Fibroblast of lung (primary cell): Measurements from ENCODE around the gene DNAH10. TPM values are rescaled to one million over a fixed set of nuclear protein-coding genes. Genes with fewer than 3 reads are reported as not detected.

Experiments
- DNase-seq, 2 donors: peaks; one replicate each; pipeline versions ENCODE4 v3.0.0 to v3.0.0-alpha.2; 2010; ENCODE audit warnings: low read depth in 2 of 2
- H2AFZ ChIP-seq: 2 replicates; pipeline ENCODE4 v1.5.1; 2012; ENCODE audit warnings: low read length, control low read depth, inconsistent platforms
- H3K27ac ChIP-seq: 2 replicates; pipeline ENCODE4 v1.5.1; 2011; ENCODE audit warnings: low read length, control low read depth; ENCODE audit not compliant: insufficient read depth
- H3K27me3 ChIP-seq: 2 replicates; pipeline ENCODE4 v1.5.1; 2011; ENCODE audit warnings: mild to moderate bottlenecking, low read length; ENCODE audit not compliant: control insufficient read depth, insufficient read depth
- H3K36me3 ChIP-seq: 2 replicates; pipeline ENCODE4 v1.5.1; 2011; ENCODE audit warnings: low read length; ENCODE audit not compliant: control insufficient read depth, insufficient read depth
- H3K4me1 ChIP-seq: 2 replicates; pipeline ENCODE4 v1.5.1; 2011; ENCODE audit warnings: low read length; ENCODE audit not compliant: control insufficient read depth, insufficient read depth; ENCODE audit errors: extremely low read depth
- H3K4me2 ChIP-seq: 2 replicates; pipeline ENCODE4 v1.5.1; 2011; ENCODE audit warnings: low read length, control low read depth; ENCODE audit not compliant: insufficient read depth; ENCODE audit errors: extremely low read depth
- H3K4me3 ChIP-seq, 4 experiments: fragments of 200-600 bp in 1 of 4; sonication (generic) in 1 of 4; replicated peaks in 1 of 4; 2 replicates each; pipeline ENCODE4 v1.5.1; 2011 to 2016; ENCODE audit warnings: low read length in 4 of 4, low read depth in 3 of 4, mild to moderate bottlenecking in 3 of 4, control low read depth in 2 of 4, inconsistent platforms in 1 of 4, mixed read lengths in 1 of 4; ENCODE audit not compliant: insufficient read depth in 1 of 4; ENCODE audit errors: control extremely low read depth in 1 of 4
- H3K79me2 ChIP-seq: 2 replicates; pipeline ENCODE4 v1.5.1; 2012; ENCODE audit warnings: mild to moderate bottlenecking, low read length, inconsistent platforms; ENCODE audit not compliant: control insufficient read depth, insufficient read depth
- H3K9ac ChIP-seq: 2 replicates; pipeline ENCODE4 v1.5.1; 2011; ENCODE audit warnings: mild to moderate bottlenecking, low read length, control low read depth; ENCODE audit not compliant: insufficient read depth
- H3K9me3 ChIP-seq: 2 replicates; pipeline ENCODE4 v1.5.1; 2012; ENCODE audit warnings: low read depth, low read length; ENCODE audit not compliant: control insufficient read depth, insufficient read depth
- H4K20me1 ChIP-seq: 2 replicates; pipeline ENCODE4 v1.5.1; 2011; ENCODE audit warnings: low read length; ENCODE audit not compliant: control insufficient read depth, insufficient read depth; ENCODE audit errors: extremely low read depth
- EZH2 ChIP-seq: IDR thresholded peaks from 2 replicates; pipeline ENCODE4 v1.5.1; 2012; ENCODE audit warnings: low read length, control low read depth, mild to moderate bottlenecking; ENCODE audit errors: missing control alignments
- polyA plus RNA-seq, 2 donors: library from polyadenylated mRNA; depleted of rRNA in 1 of 2; stranded (reverse) in 1 of 2; unstranded in 1 of 2; fragments of >200 nt; gene quantifications; 2 replicates each; pipeline ENCODE4 v1.2.1, GENCODE V29; 2011 to 2012; ENCODE audit warnings: missing spikeins in 1 of 2
- total RNA-seq: library from RNA; depleted of rRNA; stranded (reverse); fragments of >200 nt; gene quantifications from 2 replicates; pipeline ENCODE4 v1.2.1, GENCODE V29; 2014
- TF ChIP-seq, protein P1 (sequence below), 2 donors: IDR thresholded peaks in 1 of 2; conservative IDR thresholded peaks in 1 of 2; 1 replicate in 1 of 2; 2 replicates in 1 of 2; pipeline ENCODE4 v1.5.1; 2011 to 2012; ENCODE audit warnings: low read length in 2 of 2, control low read depth in 1 of 2, inconsistent platforms in 1 of 2, low read depth in 1 of 2, mild to moderate bottlenecking in 1 of 2

DNAH10 gene
- total and polyA plus RNA-seq, 2 donors (not counting 1 experiment from before 2014, with no cell fraction given): 0.06 to 0.33 TPM

- no peak for TF ChIP-seq EZH2
- TF ChIP-seq, protein P1, sequence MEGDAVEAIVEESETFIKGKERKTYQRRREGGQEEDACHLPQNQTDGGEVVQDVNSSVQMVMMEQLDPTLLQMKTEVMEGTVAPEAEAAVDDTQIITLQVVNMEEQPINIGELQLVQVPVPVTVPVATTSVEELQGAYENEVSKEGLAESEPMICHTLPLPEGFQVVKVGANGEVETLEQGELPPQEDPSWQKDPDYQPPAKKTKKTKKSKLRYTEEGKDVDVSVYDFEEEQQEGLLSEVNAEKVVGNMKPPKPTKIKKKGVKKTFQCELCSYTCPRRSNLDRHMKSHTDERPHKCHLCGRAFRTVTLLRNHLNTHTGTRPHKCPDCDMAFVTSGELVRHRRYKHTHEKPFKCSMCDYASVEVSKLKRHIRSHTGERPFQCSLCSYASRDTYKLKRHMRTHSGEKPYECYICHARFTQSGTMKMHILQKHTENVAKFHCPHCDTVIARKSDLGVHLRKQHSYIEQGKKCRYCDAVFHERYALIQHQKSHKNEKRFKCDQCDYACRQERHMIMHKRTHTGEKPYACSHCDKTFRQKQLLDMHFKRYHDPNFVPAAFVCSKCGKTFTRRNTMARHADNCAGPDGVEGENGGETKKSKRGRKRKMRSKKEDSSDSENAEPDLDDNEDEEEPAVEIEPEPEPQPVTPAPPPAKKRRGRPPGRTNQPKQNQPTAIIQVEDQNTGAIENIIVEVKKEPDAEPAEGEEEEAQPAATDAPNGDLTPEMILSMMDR (conservative IDR thresholded peaks at IDR 0.05 in 1 of 2, IDR thresholded peaks at IDR 0.05 in 1 of 2; ENCODE audit: low read depth in 1 of 2, low read length in 2 of 2): no peak
- Histone ChIP-seq H4K20me1 (no peaks in the 10 kb centered on the region), H3K4me1 (no peaks in the 10 kb centered on the region), H3K79me2 (no peaks in the 10 kb centered on the region), H3K9me3 (no peaks in the 10 kb centered on the region), H2AFZ (no peak overlapping the region), H3K27me3 (peaks cover 5% of the 10 kb centered on the region), H3K4me3 (no peak overlapping the region), H3K9ac (no peak overlapping the region), H3K4me2 (no peak overlapping the region), H3K27ac (no peak overlapping the region), H3K36me3 (no peaks in the 10 kb centered on the region)
- DNase-seq: no peak
These were observed 94.6 kb downstream of the DNAH10 start for GRCh38 chr12:123856681-123857080.

GRCh38 chr12:123858176-123858575 lies 96.1 kb downstream of the DNAH10 start:
- H3K4me3 ChIP-seq: no peak overlapping the region
- H3K4me2 ChIP-seq: no peak overlapping the region
- peaks cover 8% of the 10 kb centered on the region for H3K27me3 ChIP-seq
- no peak overlapping the region for H2AFZ ChIP-seq
- DNase-seq: no peak
- no peak overlapping the region for H3K9ac ChIP-seq
- no peaks in the 10 kb centered on the region for H3K4me1 ChIP-seq
- H4K20me1 ChIP-seq: no peaks in the 10 kb centered on the region
- TF ChIP-seq EZH2: no peak
- TF ChIP-seq, protein P1 (conservative IDR thresholded peaks at IDR 0.05 in 1 of 2, IDR thresholded peaks at IDR 0.05 in 1 of 2; ENCODE audit: low read depth in 1 of 2, low read length in 2 of 2): no peak
- no peaks in the 10 kb centered on the region for H3K9me3 ChIP-seq
- H3K27ac ChIP-seq: no peak overlapping the region
- H3K36me3 ChIP-seq: no peaks in the 10 kb centered on the region
- no peaks in the 10 kb centered on the region for H3K79me2 ChIP-seq

DNA sequence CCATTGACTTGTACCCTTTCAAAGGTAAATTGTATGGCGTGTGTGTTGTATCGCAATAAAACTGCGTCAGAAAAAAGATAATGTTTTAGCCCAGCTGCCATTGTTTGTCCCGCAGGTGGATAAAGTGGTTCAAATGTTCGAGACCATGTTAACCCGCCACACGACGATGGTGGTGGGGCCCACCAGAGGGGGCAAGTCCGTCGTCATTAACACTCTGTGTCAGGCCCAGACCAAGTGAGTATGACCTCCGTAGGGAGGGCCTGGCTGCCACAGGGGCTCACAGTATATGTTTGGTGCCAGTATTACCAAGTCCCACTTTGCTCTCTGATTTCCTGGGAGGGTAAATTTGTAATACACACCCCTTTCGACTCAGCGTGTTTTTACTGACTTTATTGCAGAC lies 96.9 kb downstream of the DNAH10 start:
- no peaks in the 10 kb centered on the region for H3K79me2 ChIP-seq
- H3K4me2 ChIP-seq: no peak overlapping the region
- no peaks in the 10 kb centered on the region for H3K9me3 ChIP-seq
- H3K27ac ChIP-seq: no peak overlapping the region
- H3K9ac ChIP-seq: no peak overlapping the region
- no peaks in the 10 kb centered on the region for H3K36me3 ChIP-seq
- no peak for TF ChIP-seq EZH2
- TF ChIP-seq, protein P1 (conservative IDR thresholded peaks at IDR 0.05 in 1 of 2, IDR thresholded peaks at IDR 0.05 in 1 of 2; ENCODE audit: low read depth in 1 of 2, low read length in 2 of 2): no peak
- H4K20me1 ChIP-seq: no peaks in the 10 kb centered on the region
- H2AFZ ChIP-seq: no peak overlapping the region
- no peak overlapping the region for H3K4me3 ChIP-seq
- H3K27me3 ChIP-seq: peaks cover 8% of the 10 kb centered on the region
- no peaks in the 10 kb centered on the region for H3K4me1 ChIP-seq
- DNase-seq: no peak
